NCI-H82 treated with DMSO at 0.1 percent for 48 hours (cell line): Measurements from ENCODE around the gene NDST4.

Experiments
- DNase-seq: peaks from one replicate; lab custom pipeline; 2025; ENCODE audit not compliant: unreplicated experiment; lab: John Stamatoyannopoulos, UW

NDST4 gene

DNA sequence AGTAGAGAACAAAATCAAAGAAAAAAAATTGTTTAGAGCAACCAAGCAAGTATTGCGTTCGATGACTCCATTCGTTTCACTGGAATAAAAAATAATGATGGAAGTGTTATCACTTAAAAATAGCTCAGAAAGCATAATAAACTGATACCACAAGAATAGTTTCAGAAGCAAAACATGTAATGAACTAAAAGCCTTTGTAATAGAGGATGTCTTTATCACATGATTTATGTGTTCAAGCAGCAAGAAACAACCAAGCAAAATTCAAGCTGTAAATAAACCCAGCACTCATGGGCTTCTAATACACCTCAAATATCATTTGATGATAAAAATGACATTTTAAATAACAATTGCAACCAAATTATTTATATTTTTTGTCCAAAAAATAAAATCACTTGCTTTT lies 192.2 kb downstream of the NDST4 start:
- DNase-seq: no peak

- no peak for DNase-seq
Measured at GRCh38 chr4:114911111-114911510, 202.3 kb downstream of the NDST4 start.

DNA sequence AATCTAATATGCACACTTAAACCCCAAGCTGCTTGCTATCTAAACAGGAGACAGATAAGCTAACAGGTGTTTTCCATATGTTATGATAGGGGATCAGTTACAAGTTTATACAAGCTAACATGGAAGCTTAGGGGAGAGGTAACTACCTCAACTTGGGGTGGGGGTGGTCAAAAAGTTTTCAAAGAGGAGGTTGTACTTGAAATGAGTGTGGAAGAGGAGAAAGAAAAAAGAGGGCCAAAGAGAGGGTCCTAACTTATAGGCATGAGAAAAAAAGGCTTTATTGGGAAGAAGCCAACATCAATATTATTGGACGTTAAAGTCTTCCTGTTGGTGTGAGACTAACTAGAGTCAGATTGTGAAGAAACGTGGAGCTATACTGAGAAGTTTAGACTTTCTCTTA lies 205.9 kb downstream of the NDST4 start:
- DNase-seq: no peak

DNA sequence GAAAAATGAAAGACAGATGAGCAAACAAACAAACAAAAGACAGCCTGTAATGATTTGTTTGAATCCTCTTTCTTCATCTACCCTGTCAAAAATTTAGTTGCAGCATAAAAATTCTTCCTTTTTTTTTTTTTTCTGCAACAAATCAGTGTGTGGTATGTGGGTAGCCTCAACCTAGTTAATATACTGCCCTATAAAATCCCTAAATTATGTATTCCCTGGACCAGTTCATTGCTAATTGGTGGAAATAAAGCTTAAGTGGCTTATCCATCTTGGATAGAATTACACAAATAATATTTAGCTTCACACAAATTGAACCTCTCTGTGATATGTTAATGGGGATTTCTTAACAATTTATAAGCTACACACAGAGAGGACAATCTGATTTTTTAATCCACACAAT lies 208.4 kb downstream of the NDST4 start:
- no peak for DNase-seq

- no peak for DNase-seq
Measured at GRCh38 chr4:114900934-114901333, 212.5 kb downstream of the NDST4 start.

DNA sequence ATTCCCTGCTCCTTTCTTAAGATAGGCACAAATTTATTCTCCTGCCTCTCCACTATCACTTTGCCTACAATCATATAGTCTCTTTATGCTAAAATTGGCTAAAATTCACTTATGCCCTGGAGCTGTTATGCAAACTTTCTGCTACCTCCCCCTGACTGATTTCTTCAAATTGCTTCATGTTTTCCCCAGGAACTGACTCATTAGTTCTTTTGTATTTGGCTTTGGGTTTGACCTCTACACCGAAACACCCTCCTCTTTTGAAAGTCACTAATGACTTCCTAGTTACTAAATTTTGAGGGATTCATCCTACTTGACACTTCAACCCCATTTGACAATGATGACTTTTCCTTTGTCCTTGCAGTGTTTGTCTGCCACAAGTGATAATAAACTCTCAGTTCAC lies 222.6 kb downstream of the NDST4 start:
- no peak for DNase-seq

DNA sequence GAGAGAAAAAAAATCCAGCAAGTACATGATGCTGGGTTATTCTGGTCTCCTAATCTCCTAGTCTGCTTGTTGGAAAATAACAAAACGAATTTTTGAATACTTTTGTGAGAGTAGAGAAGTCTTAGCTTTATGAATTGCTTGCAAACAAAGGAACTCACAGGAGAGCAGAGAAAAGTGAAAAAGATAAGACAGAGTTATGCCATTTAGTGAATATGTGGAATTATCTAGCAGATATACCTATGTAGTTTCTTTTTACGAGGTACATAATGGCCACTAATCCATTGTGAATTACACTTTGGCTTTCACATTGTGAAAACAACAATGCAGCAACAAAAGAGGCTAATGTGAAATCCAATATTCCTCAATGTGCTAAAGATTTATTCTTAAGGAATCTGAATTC lies 226.7 kb downstream of the NDST4 start:
- no peak for DNase-seq

DNA sequence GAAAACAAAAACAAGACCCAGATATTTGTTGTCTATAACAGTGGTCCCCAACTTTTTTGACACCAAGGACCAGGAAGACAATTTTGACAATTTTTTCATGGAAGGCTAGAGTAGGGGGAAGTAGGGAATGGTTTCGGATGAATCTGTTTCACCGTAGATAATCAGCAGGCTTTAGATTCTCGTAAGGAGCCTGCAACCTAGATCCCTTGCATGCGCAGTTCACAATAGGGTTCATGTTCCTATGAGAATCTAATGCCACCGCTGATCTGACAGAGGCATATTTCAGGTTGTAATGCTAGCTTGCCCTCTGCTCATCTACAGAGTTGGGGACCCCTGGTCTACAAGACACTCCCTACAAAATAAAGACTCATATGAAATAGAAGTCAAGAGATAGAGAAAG lies 229.8 kb downstream of the NDST4 start:
- DNase-seq: no peak

DNA sequence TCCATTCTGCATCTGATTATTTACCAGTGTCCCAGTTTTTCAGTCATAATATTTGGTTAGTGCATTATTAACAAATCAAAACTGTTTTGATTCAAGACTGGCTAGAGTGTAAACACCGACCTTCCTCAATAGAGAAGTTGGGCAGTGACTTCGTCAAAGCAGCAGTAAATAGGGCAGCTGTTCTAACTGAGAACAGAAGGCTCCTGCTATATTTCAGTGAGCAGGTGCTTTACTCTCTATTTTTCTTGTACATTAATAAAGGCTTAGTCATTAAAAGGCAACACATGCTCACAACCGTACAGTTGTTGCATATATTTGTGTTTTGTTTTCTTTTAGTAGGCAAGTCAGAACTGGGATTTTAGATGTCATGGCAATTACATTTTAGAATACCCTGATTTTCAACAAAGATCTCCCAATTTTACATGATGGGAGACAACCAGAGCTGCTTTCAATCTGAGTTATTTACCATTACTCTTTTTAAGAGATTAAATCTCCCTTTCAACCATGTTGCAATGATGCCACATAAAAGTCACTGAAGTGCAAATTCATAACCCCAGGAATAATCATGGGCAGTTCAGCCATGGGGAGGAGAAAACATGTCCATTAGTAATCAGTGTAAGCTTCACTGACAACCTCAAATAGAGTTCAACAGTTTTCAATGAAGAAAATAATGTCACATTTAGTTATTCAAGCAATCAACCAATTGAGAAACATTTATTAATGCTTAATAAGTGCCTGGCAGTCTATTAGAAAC lies 233.3 kb downstream of the NDST4 start:
- DNase-seq: no peak

DNA sequence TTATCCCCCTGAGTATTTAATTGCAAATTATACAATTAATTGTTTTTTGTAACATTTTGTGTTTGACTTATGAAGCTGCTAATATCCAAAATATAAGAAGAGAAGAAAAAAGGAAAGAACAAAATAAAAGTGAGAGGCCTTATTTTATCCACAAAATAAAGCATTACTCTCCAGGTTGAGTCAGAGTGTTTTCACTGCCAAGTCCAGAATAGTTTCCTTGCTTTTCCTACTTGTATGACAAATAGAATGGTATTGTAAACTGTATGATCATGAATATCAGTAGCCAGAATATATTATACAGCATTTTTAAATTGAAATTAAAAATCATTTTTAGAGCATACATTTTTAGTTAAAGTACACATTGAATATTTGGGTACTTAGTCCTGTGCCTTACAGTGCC lies 237.8 kb downstream of the NDST4 start:
- no peak for DNase-seq

GRCh38 chr4:114874321-114874720 lies 239.1 kb downstream of the NDST4 start:
- DNase-seq: no peak

GRCh38 chr4:114870987-114871386 lies 242.4 kb downstream of the NDST4 start:
- DNase-seq: no peak

DNA sequence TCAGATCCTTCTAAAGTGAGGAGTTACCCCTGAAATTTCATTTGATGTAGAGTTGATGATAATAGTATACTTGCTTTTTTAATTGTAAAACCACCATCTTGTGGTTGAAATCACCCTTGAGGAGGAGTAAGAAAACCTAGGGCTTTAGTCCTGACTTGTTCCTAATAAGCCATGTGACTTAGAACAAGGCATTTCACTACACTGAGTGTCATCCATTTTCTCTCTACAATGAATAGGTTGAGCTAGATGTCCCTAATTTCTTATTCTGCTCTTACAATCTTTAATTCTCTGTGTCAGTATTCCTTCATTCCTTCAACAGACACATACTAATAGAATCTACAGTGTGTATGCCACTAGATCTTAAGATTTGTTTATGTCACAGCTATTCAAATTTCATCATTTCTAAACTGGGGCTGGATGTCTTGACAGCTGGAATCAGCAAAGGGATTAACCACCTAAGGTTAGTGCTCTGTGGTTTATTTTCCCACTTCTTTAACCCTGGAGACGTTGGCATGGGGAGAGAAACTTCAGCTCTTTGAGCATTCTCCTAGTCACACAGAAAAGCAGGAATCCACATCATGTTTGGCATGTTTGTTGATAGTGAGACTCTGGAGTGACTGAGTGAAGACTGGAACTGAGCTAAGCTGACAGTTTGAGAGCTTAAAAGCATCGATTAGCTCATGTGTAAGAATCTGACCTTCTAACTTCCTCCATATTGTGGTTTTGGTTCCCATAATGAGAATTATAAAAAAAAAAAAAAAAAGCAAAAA lies 246.3 kb downstream of the NDST4 start:
- no peak for DNase-seq

DNA sequence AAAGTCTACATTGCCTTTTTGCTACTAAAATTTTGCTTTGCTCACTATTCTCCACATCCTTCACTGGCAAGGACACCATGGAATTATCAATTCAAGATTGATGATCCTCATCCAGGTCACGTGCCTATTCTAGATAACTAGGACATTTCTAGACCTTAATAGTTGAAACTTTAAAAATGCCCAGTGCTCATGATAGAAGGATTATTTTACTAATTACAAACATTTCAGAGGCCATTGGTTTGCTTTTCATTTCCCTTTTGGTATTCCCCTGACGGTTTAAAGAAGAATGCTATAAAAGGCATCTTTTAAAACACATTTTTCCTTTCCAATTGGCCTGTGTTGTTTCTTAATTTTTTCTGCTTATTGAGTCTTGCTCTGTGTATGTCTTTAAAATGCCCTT lies 249.4 kb downstream of the NDST4 start:
- DNase-seq: no peak

DNA sequence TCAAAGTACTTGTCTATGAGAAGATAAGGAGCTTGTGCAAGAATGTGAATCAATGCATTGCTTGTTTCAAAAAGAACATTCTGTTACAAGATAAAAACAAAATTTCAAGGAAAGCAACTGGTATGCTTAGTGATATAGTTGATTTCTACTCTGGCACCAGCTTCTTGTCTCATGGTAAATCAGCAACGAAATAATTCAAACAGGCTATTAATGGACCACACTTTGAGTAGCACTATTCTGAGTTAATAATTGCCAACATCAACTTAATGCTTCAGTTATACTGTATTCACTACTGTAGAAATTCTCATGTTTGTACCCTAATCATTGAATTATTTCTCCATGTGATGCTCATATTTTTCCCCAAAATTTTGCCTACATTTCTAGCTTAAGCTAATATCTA lies 252.6 kb downstream of the NDST4 start:
- no peak for DNase-seq

DNA sequence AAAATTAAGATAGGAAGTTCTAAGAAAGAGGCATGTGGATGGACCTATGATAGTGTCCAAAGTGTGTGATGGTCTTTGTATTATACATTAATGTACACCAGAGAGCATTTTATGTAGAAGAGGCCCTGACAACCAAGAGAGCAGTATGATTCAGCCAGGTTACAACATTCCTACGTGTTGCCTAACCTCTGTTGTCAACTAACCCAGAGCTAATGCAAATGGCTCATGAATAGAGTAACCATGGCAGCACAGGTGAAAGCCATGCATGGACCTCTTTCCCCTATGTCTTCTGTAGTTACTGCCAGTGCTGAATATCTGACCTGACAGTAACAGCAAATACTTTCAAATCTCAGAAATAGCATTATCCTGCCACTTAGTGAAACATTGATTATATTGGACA lies 255.6 kb downstream of the NDST4 start:
- DNase-seq: no peak

GRCh38 chr4:114839986-114840385 lies 273.4 kb downstream of the NDST4 start:
- no peak for DNase-seq

- DNase-seq: no peak
Measured at GRCh38 chr4:114830628-114831027, 282.8 kb downstream of the NDST4 start.

DNA sequence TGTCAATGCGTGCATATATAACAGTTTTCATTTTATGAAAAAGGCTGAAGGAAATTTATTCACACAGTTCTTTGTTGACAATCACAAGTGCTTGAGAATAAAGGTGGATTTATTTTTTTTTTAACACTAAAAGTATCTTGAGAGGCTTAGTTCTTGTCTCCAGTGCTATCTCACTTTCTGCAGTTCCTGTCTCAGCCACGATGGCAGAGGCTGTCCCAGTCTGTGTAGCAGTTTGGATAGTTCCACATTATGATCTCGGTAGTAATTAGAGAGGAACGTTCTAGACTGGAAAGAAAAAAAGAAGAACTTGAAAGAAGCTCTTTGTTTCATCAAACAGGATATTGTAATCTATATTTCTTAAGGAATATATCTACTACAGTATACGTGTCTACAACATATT lies 285.8 kb downstream of the NDST4 start:
- DNase-seq: no peak

- no peak for DNase-seq
Measured at GRCh38 chr4:114815760-114816159, 297.7 kb downstream of the NDST4 start.

GRCh38 chr4:114813961-114814360 lies 299.5 kb downstream of the NDST4 start:
- no peak for DNase-seq

GRCh38 chr4:114811564-114812301 lies 301.7 kb downstream of the NDST4 start:
- DNase-seq: no peak
